Stimulated activated naive CD8-positive, alpha-beta T cell treated with anti-CD3 and anti-CD28 coated beads, Interleukin-15, amount 100 ng/mL, for 72 hours (primary cell): Measurements from ENCODE around the gene KIAA1671.
"Not testable (repeated sequence)": the region's sequence is repeated elsewhere in the genome, so short reads cannot be mapped to it uniquely, and the experiment has no call there.

ENCODE experiments used
- ATAC-seq: fragments of 150-1000 bp; cut with Tn5 transposase; 2 replicates; pipeline ENCODE4 v1.10.0; 2021; ENCODE audit warnings: mild to moderate bottlenecking, moderate library complexity
- DNase-seq, 2 donors: peaks; one replicate each; pipeline ENCODE4 v3.0.0; 2021 to 2022
- H3K27ac Mint-ChIP-seq, 2 donors: one replicate each; pipeline ENCODE4 v1.8.0; 2022; ENCODE audit warnings: mild to moderate bottlenecking in 2 of 2, mixed read lengths in 2 of 2, moderate library complexity in 2 of 2
- H3K27me3 Mint-ChIP-seq: one replicate; pipeline ENCODE4 v1.8.0; 2022; ENCODE audit warnings: mixed read lengths
- H3K4me1 Mint-ChIP-seq: one replicate; pipeline ENCODE4 v1.8.0; 2022; ENCODE audit warnings: mild to moderate bottlenecking, mixed read lengths
- H3K4me3 Mint-ChIP-seq, 2 donors: one replicate each; pipeline ENCODE4 v1.8.0; 2022; ENCODE audit warnings: mild to moderate bottlenecking in 2 of 2, mixed read lengths in 2 of 2, moderate library complexity in 1 of 2
- H3K9me3 Mint-ChIP-seq, 2 donors: one replicate each; pipeline ENCODE4 v1.8.0; 2022; ENCODE audit warnings: mixed read lengths in 2 of 2

The KIAA1671 gene

DNA sequence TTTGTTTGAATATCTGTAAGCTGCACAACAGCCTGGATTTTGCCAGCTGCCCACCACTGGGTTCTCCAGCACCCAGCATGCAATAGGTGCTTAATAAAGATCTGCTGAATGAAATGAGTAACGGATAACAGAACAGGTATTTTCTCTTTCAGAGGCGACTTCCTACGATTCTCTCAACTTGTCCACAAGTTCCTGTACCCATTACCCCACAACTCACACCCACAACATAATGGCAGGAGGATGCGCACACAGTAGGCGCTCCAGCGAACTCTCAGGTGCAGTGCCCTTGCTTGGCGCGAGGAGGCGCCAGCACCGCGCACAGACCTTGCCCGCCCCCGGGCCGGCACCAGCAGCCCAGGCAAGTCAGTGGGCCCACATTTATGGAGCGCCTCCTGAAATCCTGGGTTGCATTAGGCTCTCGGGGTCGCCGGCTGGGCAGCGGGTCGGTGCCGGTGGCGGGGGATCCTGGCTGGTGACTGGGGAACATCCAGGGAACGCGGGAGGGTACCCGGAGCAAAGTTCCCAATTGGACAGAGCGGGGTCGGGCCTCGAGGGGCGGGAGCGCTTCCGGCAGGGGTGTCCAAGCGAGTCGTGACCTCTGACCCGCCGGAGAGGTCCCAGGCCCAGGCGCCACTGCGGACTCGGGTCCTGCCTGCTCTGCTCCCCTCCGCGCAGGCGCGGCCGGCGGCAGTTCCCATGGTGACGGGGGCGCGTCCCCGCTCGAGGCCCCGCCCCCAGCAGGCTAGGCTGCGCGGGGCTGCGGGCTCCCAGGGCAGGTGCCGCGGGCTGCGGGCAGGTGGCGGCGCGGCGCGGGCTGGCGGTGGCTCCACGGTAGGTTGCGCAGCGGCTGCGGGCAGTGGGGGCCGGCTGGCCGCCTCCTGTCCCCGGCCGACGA is at the start of gene KIAA1671:
Gene KIAA1671, plus strand, starts transcription at position 775 of the 895 bp plus-strand sequence. CDS start 75,284 bp downstream, outside the sequence.
- ATAC-seq (peak; percentile 96), DNase-seq (peak; percentile 87 to 88)
- peaks cover 79% of the 10 kb centered on the region for H3K27me3 Mint-ChIP-seq
- no peaks in the 10 kb centered on the region for H3K9me3 Mint-ChIP-seq
- peaks cover 39% of the 10 kb centered on the region for H3K4me1 Mint-ChIP-seq
- peak within 1 kb of the TSS; percentile 71 to 72 for H3K27ac Mint-ChIP-seq
- peak within 1 kb of the TSS; percentile 86 to 98 for H3K4me3 Mint-ChIP-seq

DNA sequence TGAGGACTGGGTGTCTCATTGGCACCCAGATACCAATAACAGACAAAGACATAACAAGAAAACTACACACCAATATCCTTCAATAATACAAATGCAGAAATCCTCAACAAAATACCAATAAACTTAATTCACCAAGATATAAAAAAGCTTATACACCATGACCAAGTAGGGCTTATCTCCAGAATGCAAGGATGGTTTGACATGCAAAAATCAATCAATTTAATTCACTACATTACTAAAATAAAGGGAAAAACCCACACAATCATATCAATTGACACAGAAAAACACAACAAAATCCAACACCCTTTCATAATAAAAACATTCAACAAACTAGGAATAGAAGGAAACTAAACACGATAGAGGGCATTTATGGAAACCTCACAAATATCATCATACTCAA is 46.6 kb upstream of the KIAA1671 start:
- Mint-ChIP-seq H3K4me3 (no peak overlapping the region), H3K27ac (no peak overlapping the region), H3K27me3 (no peaks in the 10 kb centered on the region), H3K4me1 (no peaks in the 10 kb centered on the region), H3K9me3 (peaks cover 18 to 23% of the 10 kb centered on the region in 2 donors)
- DNase-seq (no peak), ATAC-seq (no peak)

DNA sequence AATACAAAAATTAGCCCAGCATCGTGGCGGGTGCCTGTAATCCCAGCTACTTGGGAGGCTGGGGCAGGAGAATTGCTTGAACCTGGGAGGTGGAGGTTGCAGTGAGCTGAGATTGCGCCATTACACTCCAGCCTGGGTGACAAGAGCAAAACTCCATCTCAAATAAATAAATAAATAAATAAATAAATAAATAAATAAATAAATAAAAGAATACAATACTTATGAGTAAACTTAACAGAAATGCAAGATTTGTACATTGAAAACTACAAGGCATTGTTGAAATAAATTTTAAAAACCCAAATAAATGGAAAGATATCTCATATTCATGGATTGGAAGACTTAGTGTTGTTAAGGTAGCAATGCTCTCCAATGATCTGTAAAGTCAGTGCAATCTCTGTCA is 45.4 kb upstream of the KIAA1671 start:
- H3K27ac Mint-ChIP-seq, H3K27me3 Mint-ChIP-seq, ATAC-seq, H3K4me3 Mint-ChIP-seq, DNase-seq, H3K4me1 Mint-ChIP-seq: not testable (repeated sequence)
- H3K9me3 Mint-ChIP-seq, result peaks cover 18 to 23% of the 10 kb centered on the region in 2 donors

- Mint-ChIP-seq H3K27me3 (no peaks in the 10 kb centered on the region), H3K9me3 (no peaks in the 10 kb centered on the region), H3K27ac (no peak overlapping the region), H3K4me3 (no peak overlapping the region), H3K4me1 (no peaks in the 10 kb centered on the region)
- ATAC-seq, result no peak
- no peak for DNase-seq
Measured at GRCh38 chr22:24920029-24920428, 32.5 kb upstream of the KIAA1671 start.

- no peak for DNase-seq
- Mint-ChIP-seq H3K27ac (no peak overlapping the region), H3K4me1 (no peaks in the 10 kb centered on the region), H3K27me3 (peaks cover 25% of the 10 kb centered on the region), H3K4me3 (no peak overlapping the region), H3K9me3 (no peaks in the 10 kb centered on the region)
- ATAC-seq, result no peak
Measured at GRCh38 chr22:24925586-24926427, 26.7 kb upstream of the KIAA1671 start.

- Mint-ChIP-seq H3K27ac (no peak overlapping the region), H3K4me1 (no peaks in the 10 kb centered on the region), H3K9me3 (no peaks in the 10 kb centered on the region), H3K4me3 (no peak overlapping the region), H3K27me3 (peaks cover 25% of the 10 kb centered on the region)
- no peak for ATAC-seq
- DNase-seq, result no peak
Measured at GRCh38 chr22:24926428-24926725, 26.1 kb upstream of the KIAA1671 start.

GRCh38 chr22:24926849-24927579 is 25.5 kb upstream of the KIAA1671 start:
- no peaks in the 10 kb centered on the region for H3K9me3 Mint-ChIP-seq
- ATAC-seq, result no peak
- peaks cover 25% of the 10 kb centered on the region for H3K27me3 Mint-ChIP-seq
- no peaks in the 10 kb centered on the region for H3K4me1 Mint-ChIP-seq
- H3K27ac Mint-ChIP-seq, result no peak overlapping the region
- no peak overlapping the region for H3K4me3 Mint-ChIP-seq
- DNase-seq, result no peak

DNA sequence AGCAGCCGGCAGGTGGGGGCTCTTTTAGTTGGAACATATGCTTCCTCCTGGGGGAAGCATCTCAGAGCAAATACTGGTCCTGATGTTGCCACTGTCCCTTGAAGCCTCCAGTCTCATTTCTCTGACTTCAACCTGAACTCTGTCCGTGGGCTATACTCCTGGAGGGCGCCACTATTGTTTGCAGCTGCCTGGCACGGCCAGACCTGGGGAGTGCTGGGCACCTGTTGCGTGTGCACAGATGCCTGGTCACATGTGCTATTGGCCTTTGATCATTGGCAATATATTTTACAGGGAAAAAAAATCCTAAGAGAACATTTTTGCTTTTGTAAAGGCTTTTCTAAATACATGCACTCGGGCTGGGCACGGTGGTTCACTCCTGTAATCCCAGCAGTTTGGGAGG is 24.2 kb upstream of the KIAA1671 start:
- H3K4me1 Mint-ChIP-seq, result no peaks in the 10 kb centered on the region
- no peak overlapping the region for H3K4me3 Mint-ChIP-seq
- H3K9me3 Mint-ChIP-seq, result no peaks in the 10 kb centered on the region
- no peak for DNase-seq
- H3K27ac Mint-ChIP-seq, result no peak overlapping the region
- no peak for ATAC-seq
- H3K27me3 Mint-ChIP-seq, result peaks cover 25% of the 10 kb centered on the region

DNA sequence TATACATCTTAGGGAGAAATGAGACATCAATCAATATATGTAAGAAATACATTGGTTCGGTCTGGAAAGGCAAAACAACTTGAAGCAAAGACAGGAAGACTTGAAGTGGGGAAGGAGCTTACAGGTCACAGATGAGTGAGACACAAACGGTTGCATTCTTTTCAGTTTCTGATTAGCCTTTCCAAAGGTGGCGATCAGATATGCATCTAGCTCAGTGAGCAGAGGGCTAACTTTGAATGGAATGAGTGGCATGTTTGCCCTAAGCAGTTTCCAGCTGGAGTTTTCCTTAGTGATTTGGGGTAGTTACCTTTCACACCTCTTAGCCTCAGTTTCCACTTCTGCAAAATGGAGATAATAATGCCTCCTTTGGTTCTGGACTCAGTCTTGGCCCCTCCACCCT is 21.8 kb upstream of the KIAA1671 start:
- Mint-ChIP-seq H3K9me3 (no peaks in the 10 kb centered on the region), H3K27ac (no peak overlapping the region), H3K4me1 (no peaks in the 10 kb centered on the region), H3K27me3 (peaks cover 21% of the 10 kb centered on the region), H3K4me3 (no peak overlapping the region)
- DNase-seq (no peak), ATAC-seq (no peak)

GRCh38 chr22:24935771-24936483 is 16.6 kb upstream of the KIAA1671 start:
- Mint-ChIP-seq H3K27ac (no peak overlapping the region), H3K4me3 (no peak overlapping the region)
- ATAC-seq, result no peak

DNA sequence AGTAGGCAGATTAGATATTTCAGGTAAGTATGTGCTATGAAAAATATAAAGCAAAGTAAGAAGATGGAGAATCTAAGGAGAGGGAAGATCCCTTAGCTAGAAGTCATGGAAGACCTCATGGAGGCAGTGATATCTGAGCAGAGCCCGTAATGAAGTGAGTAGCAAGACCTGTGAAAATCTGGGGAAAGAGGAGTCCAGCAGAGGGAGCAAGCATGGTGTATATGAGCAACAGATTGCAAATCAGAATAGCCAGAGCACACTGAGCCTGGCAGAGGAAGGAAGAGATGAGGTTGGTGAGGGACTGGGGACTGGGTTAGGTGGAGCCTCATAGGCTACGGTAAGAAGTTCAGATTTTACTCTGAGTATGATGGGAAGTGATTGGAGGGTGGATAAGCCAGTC is 15.4 kb upstream of the KIAA1671 start:
- H3K9me3 Mint-ChIP-seq, result no peaks in the 10 kb centered on the region
- ATAC-seq (no peak), DNase-seq (no peak)
- peaks cover 6% of the 10 kb centered on the region for H3K27me3 Mint-ChIP-seq
- no peak overlapping the region for H3K27ac Mint-ChIP-seq
- no peak overlapping the region for H3K4me3 Mint-ChIP-seq
- H3K4me1 Mint-ChIP-seq, result no peaks in the 10 kb centered on the region

More at GRCh38 chr22:24935771-24936483, 16.6 kb upstream of the KIAA1671 start:
- peaks cover 6% of the 10 kb centered on the region for H3K27me3 Mint-ChIP-seq
- H3K9me3 Mint-ChIP-seq, result no peaks in the 10 kb centered on the region
- H3K4me1 Mint-ChIP-seq, result no peaks in the 10 kb centered on the region
- DNase-seq, result no peak

- H3K27me3 Mint-ChIP-seq, result peaks cover 6% of the 10 kb centered on the region
- peak; percentile 21 to 38 for DNase-seq
Measured at GRCh38 chr22:24938741-24939341, 13.7 kb upstream of the KIAA1671 start.

GRCh38 chr22:24942301-24942700 is 10.2 kb upstream of the KIAA1671 start:
- H3K27ac Mint-ChIP-seq, result no peak overlapping the region

More at GRCh38 chr22:24938741-24939341, 13.7 kb upstream of the KIAA1671 start:
- no peak overlapping the region for H3K4me3 Mint-ChIP-seq
- no peak overlapping the region for H3K27ac Mint-ChIP-seq
- ATAC-seq, result peak; percentile 60
- H3K4me1 Mint-ChIP-seq, result no peaks in the 10 kb centered on the region
- no peaks in the 10 kb centered on the region for H3K9me3 Mint-ChIP-seq

DNA sequence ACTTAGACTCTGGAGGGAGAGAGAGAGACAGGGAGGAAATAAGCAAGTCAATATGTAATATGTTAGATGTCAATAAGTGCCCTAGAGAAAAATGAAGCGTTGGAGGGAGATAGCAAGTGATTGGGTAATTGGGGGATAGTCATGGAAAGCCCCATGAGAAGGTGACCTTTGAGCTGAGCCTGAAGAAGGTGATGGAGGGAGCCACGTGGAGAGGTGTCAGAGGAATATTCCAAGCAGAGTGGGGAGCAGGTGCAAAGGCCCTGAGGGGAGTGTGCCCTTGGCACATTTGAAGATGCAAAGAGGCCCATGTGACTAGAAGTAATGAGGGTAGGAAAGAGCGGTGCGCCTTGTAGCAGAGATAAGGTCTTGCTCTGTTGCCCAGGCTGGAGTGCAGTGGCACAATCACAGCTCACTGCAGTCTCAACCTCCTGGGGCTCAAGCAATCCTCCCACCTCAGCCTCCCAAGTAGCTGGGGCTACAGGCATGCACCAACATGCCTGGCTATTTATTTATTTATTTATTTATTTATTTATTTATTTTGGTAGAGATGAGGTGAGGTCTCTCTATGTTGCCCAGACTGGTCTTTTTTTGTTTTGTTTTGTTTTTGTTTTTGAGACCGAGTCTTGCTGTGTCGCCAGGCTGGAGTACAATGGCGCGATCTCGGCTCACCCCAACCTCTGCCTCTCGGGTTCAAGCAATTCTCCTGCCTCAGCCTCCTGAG is 8.1 kb upstream of the KIAA1671 start:
- Mint-ChIP-seq H3K27ac (no peak overlapping the region), H3K9me3 (no peaks in the 10 kb centered on the region), H3K4me3 (no peak overlapping the region), H3K27me3 (peaks cover 30% of the 10 kb centered on the region), H3K4me1 (no peaks in the 10 kb centered on the region)
- ATAC-seq (no peak), DNase-seq (no peak)

More at GRCh38 chr22:24942301-24942700, 10.2 kb upstream of the KIAA1671 start:
- H3K4me1 Mint-ChIP-seq, result no peaks in the 10 kb centered on the region
- H3K27me3 Mint-ChIP-seq, result peaks cover 14% of the 10 kb centered on the region
- no peak overlapping the region for H3K4me3 Mint-ChIP-seq
- DNase-seq, result no peak
- H3K9me3 Mint-ChIP-seq, result no peaks in the 10 kb centered on the region
- no peak for ATAC-seq
